Stimulated activated CD8-positive, alpha-beta memory T cell treated with anti-CD3 and anti-CD28 coated beads, Interleukin-7, amount 100 ng/mL, for 48 hours (primary cell): ENCODE results near the gene TPI1.

Experiments
- DNase-seq, 2 donors: peaks; one replicate each; pipeline ENCODE4 v3.0.0-alpha.2; 2020; ENCODE audit warnings: low read depth in 1 of 2; ENCODE audit errors: extremely low read depth in 1 of 2

Gene TPI1

DNA sequence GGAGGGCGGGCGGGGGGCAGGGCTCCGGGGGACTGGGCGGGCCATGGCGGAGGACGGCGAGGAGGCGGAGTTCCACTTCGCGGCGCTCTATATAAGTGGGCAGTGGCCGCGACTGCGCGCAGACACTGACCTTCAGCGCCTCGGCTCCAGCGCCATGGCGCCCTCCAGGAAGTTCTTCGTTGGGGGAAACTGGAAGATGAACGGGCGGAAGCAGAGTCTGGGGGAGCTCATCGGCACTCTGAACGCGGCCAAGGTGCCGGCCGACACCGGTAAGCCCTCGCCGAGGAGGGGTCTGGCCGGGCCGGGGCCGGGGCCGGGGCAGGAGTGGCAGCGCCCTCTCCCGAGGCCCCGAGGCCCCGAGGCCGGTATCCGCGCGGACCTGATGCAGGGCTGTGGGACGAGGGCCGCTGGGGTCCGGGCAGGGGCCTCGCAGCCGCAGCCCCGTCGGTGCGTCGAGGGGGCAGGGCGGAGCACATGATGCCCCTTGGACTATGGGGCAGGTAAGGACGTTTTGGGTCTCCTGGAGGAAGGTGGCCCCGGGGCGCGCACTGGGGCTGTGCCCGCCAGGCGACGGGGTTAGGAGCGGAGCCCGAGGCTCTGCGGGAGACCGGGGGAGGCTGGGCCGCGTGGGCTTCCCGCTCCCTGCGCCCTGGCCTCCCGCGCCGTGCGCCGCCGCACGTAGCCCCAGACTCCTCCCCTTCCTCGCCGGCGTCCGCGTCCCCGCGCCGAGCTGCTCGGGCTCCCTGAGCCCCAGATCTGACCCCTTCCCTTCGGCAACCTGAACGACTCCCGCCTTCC is at the start of gene TPI1:
TSS of gene TPI1 (plus strand) at position 119 of the 798 bp plus-strand sequence. CDS start at position 155, 36 bp downstream.
- peak; percentile 67 to 70 for DNase-seq

DNA sequence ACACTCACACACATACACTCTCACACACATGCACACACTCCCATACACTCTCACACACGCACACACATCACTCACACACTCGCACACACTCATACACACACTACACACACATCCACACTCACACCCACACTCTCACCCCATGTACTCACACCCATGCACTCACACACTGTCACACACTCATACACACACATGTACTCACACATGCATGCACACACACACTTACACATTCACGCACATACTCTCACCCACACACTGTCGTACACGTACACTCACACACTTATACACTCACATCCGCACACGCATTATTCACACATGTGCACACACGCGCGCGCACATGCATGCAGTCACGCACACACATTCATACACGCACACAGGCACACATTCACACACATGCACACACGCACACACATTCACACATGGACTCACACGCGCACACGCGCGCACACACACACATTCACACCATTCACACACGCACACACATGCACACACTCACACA is 49.6 kb upstream of the TPI1 start:
- no peak for DNase-seq

DNA sequence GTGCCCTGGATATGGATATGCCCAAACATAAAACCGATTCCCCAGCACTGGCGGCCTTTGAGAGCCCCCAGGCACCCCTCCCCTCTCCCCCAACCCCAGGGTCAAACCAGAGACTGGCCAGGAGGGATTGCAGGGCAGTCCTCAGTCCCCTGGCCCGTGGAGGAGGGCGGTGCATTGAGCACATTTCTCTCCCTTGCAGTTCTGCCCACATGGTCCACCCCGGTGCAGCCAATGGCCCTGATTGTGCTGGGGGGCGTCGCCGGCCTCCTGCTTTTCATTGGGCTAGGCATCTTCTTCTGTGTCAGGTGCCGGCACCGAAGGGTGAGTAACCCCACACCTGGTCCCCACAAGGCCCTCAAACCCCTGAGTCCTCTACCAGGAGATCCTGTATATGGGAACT is 49.1 kb upstream of the TPI1 start:
- DNase-seq, result no peak

DNA sequence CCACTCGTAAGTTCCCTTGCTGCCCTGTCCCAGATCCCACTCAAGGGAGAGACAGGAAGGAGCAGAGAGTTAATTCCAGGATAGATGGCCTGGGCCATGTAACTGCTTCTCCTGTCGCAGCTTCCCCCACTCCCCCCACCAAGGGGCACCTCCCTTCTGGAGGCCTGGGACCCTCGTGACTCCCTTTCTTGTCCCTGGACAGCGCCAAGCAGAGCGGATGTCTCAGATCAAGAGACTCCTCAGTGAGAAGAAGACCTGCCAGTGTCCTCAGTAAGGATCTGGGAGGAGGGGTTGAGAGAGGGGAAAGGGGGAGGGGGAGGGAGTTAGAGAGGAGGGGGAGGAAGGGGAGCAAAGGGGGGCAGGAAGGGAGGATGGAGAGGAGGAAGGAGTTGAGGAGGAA is 48.7 kb upstream of the TPI1 start:
- no peak for DNase-seq

DNA sequence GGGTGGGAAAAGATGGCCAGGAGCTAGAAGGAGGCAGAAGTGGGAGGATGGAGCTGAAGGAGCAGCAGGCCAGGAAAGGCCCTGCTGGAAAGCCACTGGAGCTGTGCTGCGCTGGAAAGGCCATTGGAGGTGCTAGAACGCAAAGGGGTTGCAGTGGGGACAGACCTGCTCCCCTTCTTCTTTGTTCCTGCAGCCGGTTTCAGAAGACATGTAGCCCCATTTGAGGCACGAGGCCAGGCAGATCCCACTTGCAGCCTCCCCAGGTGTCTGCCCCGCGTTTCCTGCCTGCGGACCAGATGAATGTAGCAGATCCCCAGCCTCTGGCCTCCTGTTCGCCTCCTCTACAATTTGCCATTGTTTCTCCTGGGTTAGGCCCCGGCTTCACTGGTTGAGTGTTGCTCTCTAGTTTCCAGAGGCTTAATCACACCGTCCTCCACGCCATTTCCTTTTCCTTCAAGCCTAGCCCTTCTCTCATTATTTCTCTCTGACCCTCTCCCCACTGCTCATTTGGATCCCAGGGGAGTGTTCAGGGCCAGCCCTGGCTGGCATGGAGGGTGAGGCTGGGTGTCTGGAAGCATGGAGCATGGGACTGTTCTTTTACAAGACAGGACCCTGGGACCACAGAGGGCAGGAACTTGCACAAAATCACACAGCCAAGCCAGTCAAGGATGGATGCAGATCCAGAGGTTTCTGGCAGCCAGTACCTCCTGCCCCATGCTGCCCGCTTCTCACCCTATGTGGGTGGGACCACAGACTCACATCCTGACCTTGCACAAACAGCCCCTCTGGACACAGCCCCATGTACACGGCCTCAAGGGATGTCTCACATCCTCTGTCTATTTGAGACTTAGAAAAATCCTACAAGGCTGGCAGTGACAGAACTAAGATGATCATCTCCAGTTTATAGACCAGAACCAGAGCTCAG is 48.0 kb upstream of the TPI1 start:
- DNase-seq, result no peak

DNA sequence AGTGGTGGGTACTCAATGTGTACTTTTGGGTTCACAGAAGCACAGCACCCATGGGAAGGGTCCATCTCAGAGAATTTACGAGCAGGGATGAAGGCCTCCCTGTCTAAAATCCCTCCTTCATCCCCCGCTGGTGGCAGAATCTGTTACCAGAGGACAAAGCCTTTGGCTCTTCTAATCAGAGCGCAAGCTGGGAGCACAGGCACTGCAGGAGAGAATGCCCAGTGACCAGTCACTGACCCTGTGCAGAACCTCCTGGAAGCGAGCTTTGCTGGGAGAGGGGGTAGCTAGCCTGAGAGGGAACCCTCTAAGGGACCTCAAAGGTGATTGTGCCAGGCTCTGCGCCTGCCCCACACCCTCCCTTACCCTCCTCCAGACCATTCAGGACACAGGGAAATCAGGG is 47.2 kb upstream of the TPI1 start:
- DNase-seq, result no peak

DNA sequence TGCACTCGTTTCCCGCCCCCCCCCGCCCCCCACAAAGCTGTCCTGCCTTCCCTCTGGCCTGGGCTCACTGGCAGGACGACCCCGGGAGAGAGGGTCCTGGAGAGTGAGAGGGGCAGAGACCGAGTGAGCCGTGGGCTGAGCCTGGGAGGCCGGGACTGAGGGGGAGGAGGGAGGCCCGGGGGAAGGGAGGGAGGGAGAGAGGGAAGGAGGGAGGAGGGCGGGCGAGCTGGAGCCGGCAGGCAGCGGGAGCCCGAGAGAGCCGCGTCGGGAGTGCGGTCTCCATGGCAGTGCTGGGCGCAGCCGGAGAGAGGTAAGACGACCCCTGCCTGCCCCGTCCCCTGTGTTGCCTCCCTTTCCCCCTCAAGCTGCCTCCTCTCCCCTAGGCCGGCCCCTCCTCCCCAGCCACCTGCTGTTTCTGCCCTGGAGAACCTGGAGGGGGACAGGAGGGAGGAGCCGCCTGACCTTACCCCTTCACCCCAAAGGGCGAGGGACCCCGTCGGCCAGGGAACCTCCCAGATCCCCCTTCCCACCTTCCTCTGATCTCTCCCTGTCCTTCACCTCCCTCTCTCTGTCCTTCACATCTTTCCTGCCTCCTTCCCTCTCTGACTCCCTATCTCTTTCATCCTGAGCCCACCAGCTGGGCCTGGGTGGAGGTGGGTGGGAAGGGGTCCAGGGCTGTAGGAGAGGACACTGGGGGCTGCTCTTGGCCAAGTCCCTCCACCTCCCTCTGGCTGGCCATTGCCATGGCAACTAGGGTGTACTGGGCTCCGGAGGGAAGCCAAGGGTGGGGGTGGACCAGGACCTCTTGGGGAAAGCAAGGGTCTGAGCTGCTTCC is 45.5 kb upstream of the TPI1 start, which contains the start of gene GPR162:
TSS of gene GPR162 (plus strand) at position 231 of the 835 bp plus-strand sequence. CDS start 2,078 bp downstream, outside the sequence.
- DNase-seq, result no peak

DNA sequence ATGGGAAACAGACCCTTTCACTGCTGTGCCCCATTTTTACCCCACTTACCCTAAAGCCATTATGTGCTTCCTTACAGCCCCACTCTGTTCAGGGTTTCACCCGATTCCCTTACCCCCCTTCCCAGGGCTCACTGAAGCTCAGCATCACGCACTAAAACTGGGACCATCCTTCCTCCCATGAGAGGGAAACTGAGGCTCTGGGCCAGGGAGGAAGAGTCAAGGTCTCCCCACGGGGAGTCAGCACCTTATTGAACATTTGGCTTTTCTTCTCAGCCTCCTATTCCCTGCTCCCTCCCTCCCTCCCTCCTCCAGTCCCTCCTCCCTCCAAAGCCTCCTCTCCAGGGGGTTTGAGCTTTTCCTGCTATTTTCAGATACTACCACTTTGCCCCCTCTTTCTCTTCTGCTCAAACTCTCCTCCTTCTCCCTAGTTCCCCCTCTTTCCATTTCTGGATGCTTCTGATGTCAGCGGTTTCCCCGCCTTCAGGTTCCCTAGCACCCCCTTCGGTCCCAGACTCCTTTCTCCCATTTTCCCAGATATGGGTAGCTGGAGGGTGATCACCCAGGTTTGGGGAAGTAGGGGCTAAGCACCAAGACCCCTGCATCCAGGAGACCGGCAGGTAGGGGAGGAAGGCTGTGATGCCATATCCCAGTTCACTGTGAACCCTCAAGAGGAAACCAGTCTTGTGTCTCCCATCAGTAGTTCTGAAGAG is 44.8 kb upstream of the TPI1 start:
- no peak for DNase-seq

DNA sequence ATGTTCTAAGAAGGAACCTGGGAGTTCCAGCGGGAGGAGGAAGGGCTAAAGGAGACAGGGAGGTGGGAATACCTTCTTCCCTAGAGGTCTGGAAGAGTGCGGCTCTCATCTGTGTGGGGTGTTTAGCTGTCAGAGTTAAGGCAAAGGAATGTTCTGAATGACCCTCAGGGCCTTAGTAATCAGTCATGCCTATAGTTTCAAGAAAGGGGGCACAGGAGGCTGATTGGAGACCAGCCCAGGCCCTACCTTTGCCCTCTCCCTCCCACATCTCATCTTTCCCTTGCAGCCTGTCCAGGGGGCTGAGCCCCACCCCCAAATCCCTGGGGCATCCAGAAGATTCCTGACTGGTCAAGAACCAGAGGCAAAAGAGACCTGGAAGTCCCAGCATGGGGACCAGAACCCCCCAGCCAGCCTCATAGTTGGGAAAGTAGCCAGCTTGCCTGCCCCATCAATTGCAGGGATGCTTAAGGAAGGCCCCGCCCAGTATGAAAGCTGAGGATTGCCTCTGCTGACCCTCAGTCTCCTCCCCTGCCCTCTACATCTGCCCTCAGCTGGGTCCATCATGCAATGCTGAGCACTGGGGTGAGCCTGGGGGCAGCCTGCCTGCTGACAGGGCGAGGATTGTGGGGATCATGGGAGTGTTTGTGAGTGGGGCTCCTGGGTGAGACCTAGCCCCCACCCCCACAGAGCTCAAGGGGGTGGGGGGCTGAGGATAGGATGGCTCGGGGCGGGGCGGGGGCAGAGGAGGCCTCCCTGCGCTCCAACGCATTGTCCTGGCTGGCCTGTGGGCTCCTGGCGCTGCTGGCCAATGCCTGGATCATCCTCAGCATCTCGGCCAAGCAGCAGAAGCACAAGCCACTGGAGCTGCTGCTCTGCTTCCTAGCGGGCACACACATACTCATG is 43.9 kb upstream of the TPI1 start:
- no peak for DNase-seq

DNA sequence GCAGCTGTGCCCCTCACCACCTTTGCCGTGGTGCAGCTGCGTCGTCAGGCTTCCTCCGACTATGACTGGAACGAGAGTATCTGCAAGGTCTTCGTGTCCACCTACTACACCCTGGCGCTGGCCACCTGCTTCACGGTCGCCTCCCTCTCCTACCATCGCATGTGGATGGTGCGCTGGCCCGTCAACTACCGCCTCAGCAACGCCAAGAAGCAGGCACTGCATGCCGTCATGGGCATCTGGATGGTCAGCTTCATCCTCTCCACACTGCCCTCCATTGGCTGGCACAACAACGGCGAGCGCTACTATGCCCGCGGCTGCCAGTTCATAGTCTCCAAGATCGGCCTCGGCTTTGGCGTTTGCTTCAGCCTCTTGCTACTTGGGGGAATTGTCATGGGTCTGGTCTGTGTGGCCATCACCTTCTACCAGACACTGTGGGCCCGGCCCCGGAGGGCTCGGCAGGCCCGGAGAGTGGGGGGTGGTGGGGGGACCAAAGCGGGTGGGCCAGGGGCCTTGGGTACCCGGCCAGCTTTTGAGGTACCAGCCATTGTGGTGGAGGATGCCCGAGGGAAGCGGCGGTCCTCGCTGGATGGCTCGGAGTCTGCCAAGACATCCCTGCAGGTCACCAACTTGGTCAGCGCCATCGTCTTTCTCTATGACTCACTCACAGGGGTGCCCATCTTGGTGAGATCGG is 43.1 kb upstream of the TPI1 start:
- DNase-seq, result no peak

DNA sequence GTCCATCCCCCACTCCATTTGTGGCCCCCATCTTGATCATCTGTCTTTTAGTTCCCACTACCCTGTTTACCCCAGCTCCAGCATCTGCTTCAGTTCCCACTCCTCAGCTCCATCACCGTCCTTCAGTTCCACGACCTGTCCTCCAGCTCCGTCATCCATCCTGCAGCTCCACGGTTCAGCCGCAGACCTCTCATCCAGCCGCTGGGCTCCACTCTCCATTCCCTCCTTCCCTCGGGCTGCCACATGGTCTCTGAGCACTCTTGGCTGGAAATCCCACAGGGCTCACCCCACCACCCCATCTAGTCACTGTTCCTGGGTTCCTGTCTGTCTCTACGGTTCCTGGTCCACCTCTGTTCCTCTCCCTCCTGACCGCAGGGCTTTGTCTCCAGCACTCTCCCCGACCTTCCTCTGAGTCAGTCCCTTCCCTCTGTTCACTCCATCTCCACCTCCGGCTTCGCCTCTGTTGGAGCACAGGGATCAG is 42.4 kb upstream of the TPI1 start:
- no peak for DNase-seq

DNA sequence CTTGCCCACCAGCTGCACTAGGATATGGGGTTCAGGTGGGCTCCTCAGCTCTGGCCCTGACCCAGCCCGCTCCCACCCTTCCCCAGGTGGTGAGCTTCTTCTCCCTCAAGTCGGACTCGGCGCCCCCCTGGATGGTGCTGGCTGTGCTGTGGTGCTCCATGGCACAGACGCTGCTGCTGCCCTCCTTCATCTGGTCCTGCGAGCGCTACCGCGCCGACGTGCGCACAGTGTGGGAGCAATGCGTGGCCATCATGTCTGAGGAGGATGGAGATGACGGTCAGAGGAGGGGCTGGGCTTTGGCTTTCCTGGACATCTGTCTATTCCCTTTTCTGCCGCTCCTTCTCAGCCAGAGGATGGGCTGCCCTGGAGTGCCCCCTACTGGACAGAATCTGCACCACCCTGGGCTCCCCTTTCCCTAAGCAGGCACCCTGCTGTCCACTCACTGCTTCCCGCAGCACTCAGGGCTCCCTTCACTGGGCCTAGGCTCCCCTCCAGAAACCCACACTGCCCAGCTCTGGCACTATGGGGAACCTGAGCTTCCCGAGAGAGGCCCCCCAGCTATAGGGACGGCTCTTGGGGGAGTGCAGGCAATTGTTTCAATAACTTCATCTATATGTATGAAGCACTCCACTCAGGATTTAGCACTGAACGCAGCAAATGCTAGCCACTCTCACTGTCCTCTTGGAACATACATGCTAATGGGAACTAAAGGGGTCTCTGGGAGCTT is 41.8 kb upstream of the TPI1 start:
- peak; percentile 56 to 67 for DNase-seq

DNA sequence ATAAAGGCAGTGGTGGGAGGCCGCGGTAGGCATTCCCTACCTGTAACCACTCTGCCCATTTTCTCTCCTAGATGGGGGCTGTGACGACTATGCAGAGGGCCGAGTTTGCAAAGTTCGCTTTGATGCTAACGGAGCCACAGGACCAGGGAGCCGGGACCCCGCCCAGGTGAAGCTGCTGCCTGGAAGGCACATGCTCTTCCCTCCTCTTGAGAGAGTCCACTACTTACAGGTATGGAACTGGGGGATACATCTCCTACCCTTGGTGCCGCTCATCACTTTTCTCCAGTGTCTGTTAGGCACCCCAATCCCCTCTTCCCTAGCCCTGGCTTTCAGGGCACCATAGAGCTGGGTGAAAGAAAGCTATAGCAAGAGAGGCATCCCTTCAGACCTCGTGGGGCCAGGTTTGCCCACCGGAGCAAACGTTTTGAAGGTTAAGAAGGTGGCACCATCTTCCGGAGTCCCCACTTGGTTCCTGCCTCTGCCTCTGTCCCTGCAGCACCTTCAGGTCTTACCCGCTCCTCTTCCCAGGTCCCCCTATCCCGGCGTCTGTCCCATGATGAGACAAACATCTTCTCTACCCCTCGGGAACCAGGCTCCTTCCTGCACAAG is 41.1 kb upstream of the TPI1 start:
- no peak for DNase-seq

DNA sequence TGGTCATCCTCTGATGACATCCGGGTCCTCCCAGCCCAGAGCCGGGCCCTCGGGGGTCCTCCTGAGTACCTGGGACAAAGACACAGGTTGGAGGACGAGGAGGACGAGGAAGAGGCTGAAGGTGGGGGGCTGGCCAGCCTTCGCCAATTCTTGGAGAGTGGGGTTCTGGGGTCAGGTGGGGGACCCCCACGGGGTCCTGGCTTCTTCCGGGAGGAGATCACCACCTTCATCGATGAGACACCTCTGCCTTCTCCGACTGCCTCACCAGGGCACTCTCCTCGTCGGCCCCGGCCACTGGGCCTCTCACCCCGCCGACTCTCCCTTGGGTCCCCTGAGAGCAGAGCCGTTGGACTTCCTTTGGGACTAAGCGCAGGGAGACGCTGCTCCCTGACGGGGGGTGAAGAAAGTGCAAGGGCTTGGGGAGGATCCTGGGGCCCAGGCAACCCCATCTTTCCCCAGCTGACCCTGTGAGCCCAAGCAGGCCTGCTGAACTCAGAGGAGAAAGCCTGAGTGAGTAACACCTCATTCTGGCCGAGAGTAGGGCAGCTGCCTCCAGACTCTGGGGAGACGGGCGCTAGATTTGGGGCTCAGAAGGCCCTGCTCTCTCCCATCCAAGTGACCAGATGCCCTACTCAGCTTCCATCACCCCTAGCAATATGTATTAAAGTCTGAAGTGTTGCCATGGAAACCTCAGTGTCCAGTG is 40.4 kb upstream of the TPI1 start:
- DNase-seq, result no peak

DNA sequence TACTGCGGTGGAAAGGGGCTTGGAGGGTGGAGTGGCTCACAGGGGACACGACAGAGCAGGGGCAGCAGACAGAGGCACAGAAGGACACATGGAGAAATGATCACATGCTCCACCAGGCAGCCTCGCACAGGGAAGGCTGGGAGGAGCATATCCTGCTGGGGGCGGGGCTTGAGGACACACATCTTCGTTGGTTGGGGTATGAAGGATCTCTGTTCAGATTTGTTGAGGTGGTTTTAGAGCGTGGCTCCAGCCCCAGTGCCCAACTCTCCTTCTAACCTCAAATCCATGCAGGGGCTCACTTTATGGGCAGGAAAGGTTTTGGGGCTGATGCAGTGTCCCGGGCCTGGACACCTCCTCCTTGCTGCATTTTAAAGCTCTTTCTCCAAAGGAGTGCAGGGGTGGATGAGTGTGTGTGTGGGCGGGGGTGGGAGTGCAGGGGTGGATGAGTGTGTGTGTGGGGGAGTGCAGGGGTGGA is 39.9 kb upstream of the TPI1 start:
- peak in 1 of 2 donors; percentile 40 for DNase-seq

DNA sequence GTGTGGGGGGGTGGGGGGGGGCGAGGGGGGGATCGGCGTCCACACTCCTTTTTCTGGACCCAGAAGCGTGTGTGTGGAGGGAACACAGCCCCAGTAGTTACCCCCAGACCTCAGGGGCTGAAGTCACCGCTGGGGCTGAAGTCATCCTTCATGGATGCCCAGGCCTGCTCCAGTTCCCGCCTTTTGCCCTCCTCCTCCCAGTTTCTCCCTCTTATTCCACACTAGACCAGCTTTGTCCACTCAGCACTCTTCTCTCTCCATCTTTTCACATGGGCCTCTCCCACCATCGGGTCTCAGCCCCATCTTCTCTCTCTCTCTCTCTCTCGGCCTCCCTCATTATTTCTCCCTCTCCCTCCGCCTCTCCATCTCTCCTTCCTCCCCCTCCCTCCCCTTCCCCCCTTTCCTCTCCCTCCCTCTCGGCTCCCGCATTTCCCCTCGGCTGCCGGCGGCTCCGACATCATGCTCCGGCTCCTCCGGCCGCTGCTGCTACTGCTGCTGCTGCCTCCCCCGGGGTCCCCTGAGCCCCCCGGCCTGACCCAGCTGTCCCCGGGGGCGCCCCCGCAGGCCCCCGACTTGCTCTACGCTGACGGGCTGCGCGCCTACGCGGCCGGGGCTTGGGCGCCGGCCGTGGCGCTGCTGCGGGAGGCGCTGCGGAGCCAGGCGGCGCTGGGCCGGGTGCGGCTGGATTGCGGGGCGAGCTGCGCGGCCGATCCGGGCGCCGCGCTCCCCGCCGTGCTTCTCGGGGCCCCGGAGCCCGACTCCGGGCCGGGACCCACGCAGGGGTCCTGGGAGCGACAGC is 39.1 kb upstream of the TPI1 start, which contains the start of gene P3H3:
TSS of gene P3H3 (plus strand) at position 426 of the 799 bp plus-strand sequence. CDS start at position 460, 34 bp downstream.
- DNase-seq, result no peak
